NCI-H1436 (cell line): ENCODE measurements around the gene CHD2.
"Not testable (repeated sequence)": the region's sequence is repeated elsewhere in the genome, so short reads cannot be mapped to it uniquely, and the experiment has no call there.

ENCODE experiments used
- DNase-seq: peaks from one replicate; lab custom pipeline; 2025; lab: John Stamatoyannopoulos, UW

CHD2 gene

GRCh38 chr15:93020976-93021772 is 121.0 kb downstream of the CHD2 start:
- DNase-seq = no peak

GRCh38 chr15:93024293-93024692 is 124.2 kb downstream of the CHD2 start:
- no peak for DNase-seq

- no peak for DNase-seq
These were observed 124.8 kb downstream of the CHD2 start for GRCh38 chr15:93024716-93025624.

- DNase-seq = no peak
These were observed 125.5 kb downstream of the CHD2 start for GRCh38 chr15:93025625-93025982.

GRCh38 chr15:93026380-93026817 is 126.3 kb downstream of the CHD2 start:
- no peak for DNase-seq

- no peak for DNase-seq
These were observed 127.3 kb downstream of the CHD2 start for GRCh38 chr15:93027413-93027812.

- DNase-seq = no peak
These were observed 128.0 kb downstream of the CHD2 start for GRCh38 chr15:93028111-93028631.

GRCh38 chr15:93028632-93029213 is 128.6 kb downstream of the CHD2 start:
- no peak for DNase-seq

- DNase-seq = no peak
These were observed 129.2 kb downstream of the CHD2 start for GRCh38 chr15:93029214-93029835.

- DNase-seq = no peak
These were observed 129.8 kb downstream of the CHD2 start for GRCh38 chr15:93029836-93030429.

- DNase-seq = peak; percentile 57
These were observed 130.4 kb downstream of the CHD2 start for GRCh38 chr15:93030430-93031102.

GRCh38 chr15:93031103-93031464 is 131.0 kb downstream of the CHD2 start:
- DNase-seq = no peak

- not testable (repeated sequence) for DNase-seq
These were observed 131.6 kb downstream of the CHD2 start for GRCh38 chr15:93031557-93032384.

- not testable (repeated sequence) for DNase-seq
These were observed 132.5 kb downstream of the CHD2 start for GRCh38 chr15:93032515-93033206.

GRCh38 chr15:93033434-93034045 is 133.4 kb downstream of the CHD2 start:
- DNase-seq = no peak

GRCh38 chr15:93034512-93034911 is 134.4 kb downstream of the CHD2 start:
- DNase-seq = no peak

- DNase-seq = no peak
These were observed 135.2 kb downstream of the CHD2 start for GRCh38 chr15:93035092-93035915.
